ENCODE results near the gene CCL23.

DNA sequence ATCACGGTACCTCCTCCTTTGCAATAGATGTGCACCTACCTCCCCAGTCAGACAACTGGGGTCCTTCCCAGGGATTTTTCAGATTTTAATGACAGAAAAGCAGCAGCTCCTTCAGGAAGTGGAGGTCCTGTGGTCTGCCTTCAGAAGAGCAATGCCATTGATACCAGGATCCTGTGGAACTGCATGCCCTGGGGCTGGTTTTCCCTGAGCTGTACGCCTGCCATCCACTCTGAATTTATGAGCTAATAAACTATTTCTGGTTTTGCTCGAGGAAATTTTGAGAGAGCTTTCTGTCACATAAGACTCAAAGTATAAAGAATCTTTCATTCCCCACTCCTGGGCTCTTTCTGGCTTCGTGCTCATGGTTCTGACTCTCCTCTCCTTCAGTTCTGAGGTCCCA lies 10.0 kb upstream of the CCL23 start:
- TF ChIP-seq, protein P1, sequence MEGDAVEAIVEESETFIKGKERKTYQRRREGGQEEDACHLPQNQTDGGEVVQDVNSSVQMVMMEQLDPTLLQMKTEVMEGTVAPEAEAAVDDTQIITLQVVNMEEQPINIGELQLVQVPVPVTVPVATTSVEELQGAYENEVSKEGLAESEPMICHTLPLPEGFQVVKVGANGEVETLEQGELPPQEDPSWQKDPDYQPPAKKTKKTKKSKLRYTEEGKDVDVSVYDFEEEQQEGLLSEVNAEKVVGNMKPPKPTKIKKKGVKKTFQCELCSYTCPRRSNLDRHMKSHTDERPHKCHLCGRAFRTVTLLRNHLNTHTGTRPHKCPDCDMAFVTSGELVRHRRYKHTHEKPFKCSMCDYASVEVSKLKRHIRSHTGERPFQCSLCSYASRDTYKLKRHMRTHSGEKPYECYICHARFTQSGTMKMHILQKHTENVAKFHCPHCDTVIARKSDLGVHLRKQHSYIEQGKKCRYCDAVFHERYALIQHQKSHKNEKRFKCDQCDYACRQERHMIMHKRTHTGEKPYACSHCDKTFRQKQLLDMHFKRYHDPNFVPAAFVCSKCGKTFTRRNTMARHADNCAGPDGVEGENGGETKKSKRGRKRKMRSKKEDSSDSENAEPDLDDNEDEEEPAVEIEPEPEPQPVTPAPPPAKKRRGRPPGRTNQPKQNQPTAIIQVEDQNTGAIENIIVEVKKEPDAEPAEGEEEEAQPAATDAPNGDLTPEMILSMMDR (conservative IDR thresholded peaks at IDR 0.05; ENCODE audit: low read depth, low read length), result no peak
- no peak for TF ChIP-seq EZH2 (IDR thresholded peaks at IDR 0.05; ENCODE audit: borderline replicate concordance, low read depth, low read length, poor library complexity, severe bottlenecking)

All from A673 (cell line).